DMS114 treated with DMSO at 0.1 percent for 48 hours (cell line): Measurements from ENCODE around the gene SSX4.
"Not testable (repeated sequence)": the region's sequence is repeated elsewhere in the genome, so short reads cannot be mapped to it uniquely, and the experiment has no call there.

Source experiments
- DNase-seq: peaks from one replicate; lab custom pipeline; 2025; ENCODE audit not compliant: unreplicated experiment; lab: John Stamatoyannopoulos, UW

The SSX4 gene, protein sequence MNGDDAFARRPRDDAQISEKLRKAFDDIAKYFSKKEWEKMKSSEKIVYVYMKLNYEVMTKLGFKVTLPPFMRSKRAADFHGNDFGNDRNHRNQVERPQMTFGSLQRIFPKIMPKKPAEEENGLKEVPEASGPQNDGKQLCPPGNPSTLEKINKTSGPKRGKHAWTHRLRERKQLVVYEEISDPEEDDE

GRCh38 chrX:48383239-48383638 is at the start of gene SSX4:
Gene SSX4 (plus strand): TSS chrX:48383539. CDS start chrX:48384054, 515 bp downstream.
- DNase-seq: not testable (repeated sequence)

DNA sequence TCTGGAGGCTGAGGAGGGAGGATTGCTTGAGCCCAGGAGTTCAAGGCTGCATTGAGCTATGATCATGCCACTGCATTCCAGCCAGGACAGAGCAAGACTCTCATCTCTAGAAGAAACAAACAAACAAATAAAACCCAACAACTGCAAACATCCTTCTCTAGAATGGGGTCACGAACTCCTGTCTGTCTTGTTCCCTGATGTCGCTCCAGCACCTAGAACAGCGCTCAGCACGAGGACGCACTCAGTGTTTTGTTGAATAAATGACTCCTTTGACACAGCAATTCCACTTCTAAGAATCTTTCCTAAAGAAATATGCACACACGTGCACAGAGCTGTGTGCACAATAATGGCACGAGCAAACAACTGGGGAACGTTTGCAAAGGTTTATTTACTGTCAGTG is 37.3 kb upstream of the SSX4 start:
- not testable (repeated sequence) for DNase-seq

DNA sequence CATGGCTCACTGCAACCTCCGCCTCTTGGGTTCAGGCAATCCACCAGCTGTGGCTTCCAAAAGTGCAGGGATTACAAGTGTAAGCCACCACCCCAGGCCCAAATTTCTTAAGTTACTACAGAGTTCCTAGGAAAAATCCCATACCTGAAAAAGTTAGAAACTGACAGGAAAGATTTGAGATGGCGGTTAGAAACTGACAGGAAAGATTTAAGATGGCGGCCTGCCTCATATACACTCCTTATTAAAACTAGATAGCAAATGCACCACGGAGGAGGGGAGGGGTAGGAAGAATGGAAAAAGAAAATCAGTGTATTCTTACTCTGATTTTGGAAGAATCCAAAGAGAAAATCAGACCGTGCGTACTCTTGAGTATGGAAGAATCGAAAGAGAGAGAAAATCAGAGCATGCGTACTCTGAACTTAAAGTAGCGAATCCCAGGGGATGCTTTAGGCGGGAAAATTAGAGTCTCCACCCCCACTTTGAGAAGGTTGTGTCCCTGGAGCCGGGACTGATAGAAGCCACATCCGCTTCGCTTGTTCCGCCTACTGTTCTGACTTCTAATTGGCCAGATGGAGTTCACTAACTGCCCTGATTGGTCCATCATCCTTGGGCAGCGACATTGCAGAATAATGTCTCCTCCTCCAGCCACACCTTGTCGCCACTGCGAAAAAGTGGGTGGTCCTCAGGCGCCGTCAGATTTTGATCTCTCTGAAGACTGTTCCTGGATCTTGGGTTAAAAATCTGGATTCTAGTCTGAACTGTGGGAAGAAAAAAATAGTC is 26.8 kb upstream of the SSX4 start, which contains the start of gene SSX3:
SSX3 (minus strand) TSS at position 389 of the 780 bp plus-strand sequence. CDS start 1,454 bp downstream, outside the sequence.
- DNase-seq: not testable (repeated sequence)

DNA sequence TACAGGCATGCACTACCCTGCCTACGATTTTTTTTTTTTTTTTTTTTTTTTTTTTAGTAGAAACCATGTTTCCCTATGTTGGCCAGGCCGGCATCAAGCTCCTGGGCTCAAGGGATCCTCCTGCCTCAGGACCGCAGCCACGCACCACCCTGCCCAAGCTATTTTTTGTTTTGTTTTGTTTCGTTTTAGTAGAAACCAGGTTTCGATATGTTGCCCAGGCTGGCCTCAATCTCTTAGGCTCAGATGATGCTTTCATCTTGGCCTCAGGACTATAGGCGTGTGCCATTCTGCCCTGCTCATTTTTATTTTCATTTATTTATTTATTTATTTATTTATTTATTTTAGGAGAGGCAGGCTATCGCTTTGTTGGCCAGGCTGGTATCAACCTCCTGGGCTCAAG is 25.7 kb upstream of the SSX4 start:
- no peak for DNase-seq

- not testable (repeated sequence) for DNase-seq
These were observed 24.1 kb upstream of the SSX4 start for GRCh38 chrX:48359281-48359680.

- DNase-seq: not testable (repeated sequence)
These were observed 15.5 kb upstream of the SSX4 start for GRCh38 chrX:48367717-48368408.

- DNase-seq: not testable (repeated sequence)
These were observed 12.9 kb upstream of the SSX4 start for GRCh38 chrX:48370408-48370807.

GRCh38 chrX:48396931-48397330 is 13.6 kb downstream of the SSX4 start:
- DNase-seq: not testable (repeated sequence)

DNA sequence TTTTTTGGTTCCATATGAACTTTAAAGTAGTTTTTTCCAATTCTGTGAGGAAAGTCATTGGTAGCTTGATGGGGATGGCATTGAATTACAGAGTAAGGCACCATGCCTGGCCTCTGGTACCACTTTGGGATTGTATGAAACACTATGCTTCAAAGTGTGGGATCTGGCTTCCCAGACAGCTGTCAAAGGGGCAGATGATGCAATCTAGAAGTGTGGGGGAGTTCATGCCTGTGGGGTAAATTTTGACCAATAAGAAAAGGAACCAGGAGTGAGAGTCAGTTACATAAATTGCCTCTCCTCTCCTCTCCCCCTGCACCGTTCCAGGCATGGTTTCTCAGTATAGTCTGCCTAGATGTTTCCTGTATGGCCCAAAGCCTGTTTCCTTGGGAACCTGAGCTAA is 14.5 kb downstream of the SSX4 start:
- not testable (repeated sequence) for DNase-seq

DNA sequence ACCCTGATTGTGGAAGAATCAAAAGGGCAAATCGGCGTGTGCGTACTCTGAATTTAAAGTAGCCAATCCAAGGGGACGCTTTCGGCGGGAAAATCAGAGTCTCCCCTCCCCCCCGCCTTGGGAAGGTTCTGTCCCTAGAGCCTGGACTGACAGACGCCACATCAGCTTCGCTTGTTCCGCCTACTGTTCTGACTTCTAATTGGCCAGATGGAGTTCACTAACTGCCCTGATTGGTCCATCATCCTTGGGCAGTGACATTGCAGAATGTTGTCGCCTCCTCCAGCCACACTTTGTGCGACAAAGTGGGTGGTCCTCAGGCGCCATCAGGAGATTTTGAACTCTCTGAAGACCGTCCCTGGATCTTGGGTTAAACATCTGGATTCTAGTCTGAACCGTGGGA is 28.5 kb downstream of the SSX4 start, which contains the start of gene SSX4B:
SSX4B (minus strand) TSS at position 101 of the 400 bp plus-strand sequence. CDS start 588 bp downstream, outside the sequence.
- not testable (repeated sequence) for DNase-seq

DNA sequence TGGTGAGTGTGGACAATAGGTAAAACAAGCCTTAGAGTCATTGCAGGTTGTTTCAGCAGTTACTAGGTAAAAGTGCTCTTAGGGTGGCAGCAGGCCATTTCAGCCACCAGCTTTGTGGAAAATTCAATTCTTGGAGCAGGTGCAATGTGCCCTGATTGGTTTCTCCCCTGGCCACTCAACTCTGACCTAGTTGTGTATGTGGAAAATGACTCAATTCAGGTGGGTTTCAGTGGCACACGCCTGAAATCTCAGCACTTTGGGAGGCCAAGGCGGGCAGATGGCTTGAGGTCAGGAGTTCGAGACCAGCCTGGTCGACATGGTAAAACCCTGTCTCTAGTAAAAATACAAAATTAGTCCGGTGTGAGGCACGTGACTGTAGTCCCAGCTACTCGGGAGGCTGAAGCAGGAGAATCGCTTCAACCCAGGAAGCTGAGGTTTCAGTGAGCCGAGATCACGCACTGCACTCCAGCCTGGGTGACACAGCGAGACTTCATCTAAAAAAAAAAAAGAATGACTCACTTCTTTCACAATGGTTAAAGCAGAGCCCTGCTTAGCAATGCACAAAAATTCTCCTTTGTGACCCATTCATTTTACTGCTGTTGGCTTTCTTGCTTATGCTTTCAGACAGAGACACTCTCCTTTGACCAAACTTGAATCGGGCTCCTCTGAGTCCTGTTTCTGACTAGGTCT is 43.8 kb downstream of the SSX4 start:
- DNase-seq: not testable (repeated sequence)

GRCh38 chrX:48429606-48430005 is 46.3 kb downstream of the SSX4 start:
- DNase-seq: not testable (repeated sequence)

DNA sequence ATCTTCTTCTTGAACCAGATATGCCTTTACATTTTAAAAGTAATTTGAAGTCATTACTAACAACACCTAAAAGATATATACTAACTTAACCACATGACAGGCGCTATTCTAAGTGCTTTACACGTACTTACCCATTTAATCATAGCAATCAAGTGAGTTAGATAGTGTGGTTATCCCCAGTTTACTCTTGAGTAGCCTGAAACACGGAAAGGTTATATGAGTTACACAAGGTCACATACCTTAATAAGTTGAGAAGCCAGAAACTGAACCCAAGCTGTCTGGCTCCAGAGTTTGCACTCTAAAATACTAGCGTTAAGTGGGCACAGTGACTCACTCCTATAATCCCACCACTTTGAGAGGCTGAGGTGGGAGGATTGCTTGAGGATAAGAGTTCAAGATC is 46.8 kb downstream of the SSX4 start:
- DNase-seq: not testable (repeated sequence)

DNA sequence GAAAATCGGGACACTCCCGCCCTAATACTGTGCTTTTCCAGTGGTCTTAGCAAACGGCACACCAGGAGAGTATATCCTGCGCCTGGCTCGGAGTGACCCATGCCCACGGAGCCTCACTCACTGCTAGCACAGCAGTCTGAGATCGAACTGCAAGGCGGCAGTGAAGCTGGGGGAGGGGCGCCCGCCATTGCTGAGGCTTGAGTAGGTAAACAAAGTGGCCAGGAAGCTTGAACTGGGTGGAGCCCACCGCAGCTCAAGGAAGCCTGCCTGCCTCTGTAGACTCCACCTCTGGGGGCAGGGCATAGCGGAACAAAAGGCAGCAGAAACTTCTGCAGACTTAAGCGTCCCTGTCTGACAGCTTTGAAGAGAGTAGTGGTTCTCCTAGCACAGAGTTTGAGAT is 50.4 kb downstream of the SSX4 start:
- not testable (repeated sequence) for DNase-seq
